PFSK-1 (cell line): ENCODE data around the gene PRKD1.

Source experiments
- FOXP2 ChIP-seq: optimal IDR thresholded peaks from 2 replicates; pipeline ENCODE3; 2011; ENCODE audit warnings: borderline replicate concordance, control low read depth, inconsistent platforms; ENCODE audit not compliant: insufficient read depth; ENCODE audit errors: extremely low read length, extremely low read depth
- POLR2AphosphoS5 ChIP-seq: IDR thresholded peaks from 2 replicates; pipeline ENCODE4 v1.6.1; 2012; ENCODE audit warnings: low read depth, mild to moderate bottlenecking, control low read depth, low read length, moderate library complexity
- SIN3A ChIP-seq: IDR thresholded peaks from 2 replicates; pipeline ENCODE4 v1.6.1; 2012; ENCODE audit warnings: mild to moderate bottlenecking, low read length, moderate library complexity, borderline replicate concordance; ENCODE audit not compliant: insufficient read depth
- TAF1 ChIP-seq: IDR thresholded peaks from 2 replicates; pipeline ENCODE4 v1.6.1; 2012; ENCODE audit warnings: low read length, control low read depth, borderline replicate concordance; ENCODE audit not compliant: insufficient read depth
- TF ChIP-seq, protein P1 (sequence below), 2 experiments: IDR thresholded peaks; 2 replicates each; pipeline versions ENCODE4 v1.6.1 to v1.8.0; 2011 to 2012; ENCODE audit warnings: low read depth in 2 of 2, low read length in 2 of 2, control low read depth in 1 of 2, inconsistent platforms in 1 of 2, mild to moderate bottlenecking in 1 of 2, moderate library complexity in 1 of 2; ENCODE audit not compliant: insufficient read depth in 1 of 2

Gene PRKD1

GRCh38 chr14:29645117-29645516 lies 282.5 kb downstream of the PRKD1 start:
- TF ChIP-seq FOXP2 (no peak), SIN3A (no peak), POLR2AphosphoS5 (no peak), TAF1 (no peak)
- TF ChIP-seq, protein P1, sequence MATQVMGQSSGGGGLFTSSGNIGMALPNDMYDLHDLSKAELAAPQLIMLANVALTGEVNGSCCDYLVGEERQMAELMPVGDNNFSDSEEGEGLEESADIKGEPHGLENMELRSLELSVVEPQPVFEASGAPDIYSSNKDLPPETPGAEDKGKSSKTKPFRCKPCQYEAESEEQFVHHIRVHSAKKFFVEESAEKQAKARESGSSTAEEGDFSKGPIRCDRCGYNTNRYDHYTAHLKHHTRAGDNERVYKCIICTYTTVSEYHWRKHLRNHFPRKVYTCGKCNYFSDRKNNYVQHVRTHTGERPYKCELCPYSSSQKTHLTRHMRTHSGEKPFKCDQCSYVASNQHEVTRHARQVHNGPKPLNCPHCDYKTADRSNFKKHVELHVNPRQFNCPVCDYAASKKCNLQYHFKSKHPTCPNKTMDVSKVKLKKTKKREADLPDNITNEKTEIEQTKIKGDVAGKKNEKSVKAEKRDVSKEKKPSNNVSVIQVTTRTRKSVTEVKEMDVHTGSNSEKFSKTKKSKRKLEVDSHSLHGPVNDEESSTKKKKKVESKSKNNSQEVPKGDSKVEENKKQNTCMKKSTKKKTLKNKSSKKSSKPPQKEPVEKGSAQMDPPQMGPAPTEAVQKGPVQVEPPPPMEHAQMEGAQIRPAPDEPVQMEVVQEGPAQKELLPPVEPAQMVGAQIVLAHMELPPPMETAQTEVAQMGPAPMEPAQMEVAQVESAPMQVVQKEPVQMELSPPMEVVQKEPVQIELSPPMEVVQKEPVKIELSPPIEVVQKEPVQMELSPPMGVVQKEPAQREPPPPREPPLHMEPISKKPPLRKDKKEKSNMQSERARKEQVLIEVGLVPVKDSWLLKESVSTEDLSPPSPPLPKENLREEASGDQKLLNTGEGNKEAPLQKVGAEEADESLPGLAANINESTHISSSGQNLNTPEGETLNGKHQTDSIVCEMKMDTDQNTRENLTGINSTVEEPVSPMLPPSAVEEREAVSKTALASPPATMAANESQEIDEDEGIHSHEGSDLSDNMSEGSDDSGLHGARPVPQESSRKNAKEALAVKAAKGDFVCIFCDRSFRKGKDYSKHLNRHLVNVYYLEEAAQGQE (IDR thresholded peaks at IDR 0.05; ENCODE audit: insufficient read depth in 1 of 2, low read depth in 2 of 2, low read length in 2 of 2) = no peak

DNA sequence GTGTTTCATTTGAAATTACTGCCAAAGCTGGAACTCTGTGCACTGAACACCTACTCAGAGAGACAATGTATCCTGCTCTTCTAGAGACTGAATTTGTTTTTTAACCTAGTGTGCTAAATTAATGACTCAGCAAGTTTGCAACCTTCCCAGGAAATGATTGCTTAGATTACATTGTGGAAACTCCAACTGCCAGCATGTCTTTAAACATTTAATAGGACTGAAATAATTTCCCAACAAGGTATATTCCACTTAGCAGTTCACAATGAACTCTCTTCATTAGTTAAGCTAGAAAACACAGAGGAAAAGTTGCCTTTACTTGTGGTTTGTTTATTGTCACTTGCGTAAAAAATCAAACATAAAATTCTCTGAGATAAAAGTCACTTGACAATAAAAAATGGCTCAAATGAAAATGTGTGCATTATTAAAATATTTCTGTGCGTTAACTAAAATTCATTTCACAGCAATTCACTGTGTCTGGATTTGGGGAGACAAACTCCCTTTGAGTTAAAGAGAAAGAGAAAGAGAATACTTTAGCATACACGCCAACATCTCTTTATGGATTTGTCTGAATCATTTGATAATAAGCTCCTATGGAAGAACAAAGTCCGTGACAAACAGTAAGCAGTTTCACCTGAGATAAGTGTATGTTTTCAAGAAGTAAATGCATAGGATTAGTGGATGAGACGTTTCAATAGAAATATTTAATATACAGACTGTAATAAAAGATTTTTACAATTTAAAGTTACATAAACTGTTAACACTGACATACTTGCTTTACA lies 284.0 kb downstream of the PRKD1 start:
- no peak for TF ChIP-seq FOXP2
- TF ChIP-seq, protein P1 (IDR thresholded peaks at IDR 0.05; ENCODE audit: insufficient read depth in 1 of 2, low read depth in 2 of 2, low read length in 2 of 2) = no peak
- no peak for TF ChIP-seq SIN3A
- no peak for TF ChIP-seq TAF1
- no peak for TF ChIP-seq POLR2AphosphoS5

DNA sequence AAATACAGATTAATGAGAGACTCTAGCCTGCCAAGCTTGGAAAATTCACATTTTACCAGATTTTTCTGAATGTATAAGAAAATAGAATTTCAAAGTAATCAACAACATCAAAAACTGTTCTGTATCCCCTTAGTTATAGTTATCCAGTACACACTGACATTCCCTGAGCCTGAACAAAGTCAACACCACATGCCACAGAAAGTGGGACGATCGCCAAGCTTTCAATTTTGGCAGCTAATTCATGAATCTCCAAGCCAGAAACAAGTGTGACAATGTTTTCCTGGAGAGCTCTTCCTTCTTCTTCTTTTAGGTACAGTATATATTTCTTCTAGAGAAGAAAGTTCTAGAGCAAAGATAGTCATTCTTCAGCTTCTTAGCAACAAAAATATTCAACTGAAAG lies 290.2 kb downstream of the PRKD1 start:
- TF ChIP-seq, protein P1 (IDR thresholded peaks at IDR 0.05; ENCODE audit: insufficient read depth in 1 of 2, low read depth in 2 of 2, low read length in 2 of 2) = no peak
- no peak for TF ChIP-seq FOXP2
- no peak for TF ChIP-seq SIN3A
- TF ChIP-seq POLR2AphosphoS5 = no peak
- no peak for TF ChIP-seq TAF1

DNA sequence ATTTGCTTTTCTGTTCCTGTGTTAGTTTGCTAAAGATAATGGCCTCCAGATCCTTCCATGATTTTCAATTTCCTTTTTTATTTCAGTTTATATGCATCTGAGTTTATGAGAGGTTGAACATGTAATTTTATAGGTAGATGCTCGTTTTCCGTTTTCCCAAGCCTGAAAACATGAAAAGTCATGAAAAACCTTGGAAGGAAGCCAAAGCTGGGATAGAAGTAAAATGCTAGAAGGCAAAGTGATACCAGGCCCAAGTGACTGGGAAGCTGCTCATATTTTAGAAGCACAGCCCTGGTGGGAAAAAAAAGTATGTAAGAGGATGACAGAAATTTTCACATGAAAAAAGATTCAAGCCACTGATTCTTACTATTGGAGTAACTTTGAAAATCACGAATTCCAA lies 290.8 kb downstream of the PRKD1 start:
- TF ChIP-seq FOXP2 (no peak), POLR2AphosphoS5 (no peak), SIN3A (no peak), TAF1 (no peak)
- TF ChIP-seq, protein P1 (IDR thresholded peaks at IDR 0.05; ENCODE audit: insufficient read depth in 1 of 2, low read depth in 2 of 2, low read length in 2 of 2) = no peak
